ENCODE results near the gene STXBP3.

Gene STXBP3

GRCh38 chr1:108747898-108748297 is 1.4 kb downstream of the STXBP3 start:
- H3K4me3 ChIP-seq: peak overlapping the region; percentile 72 to 96 (median 90); a peak in 14 of 20 replicates

GRCh38 chr1:108749081-108749480 is 2.6 kb downstream of the STXBP3 start:
- Histone ChIP-seq H3K4me3 (no peak overlapping the region), H3K4me1 (peaks cover 12 to 29% (median 15%) of the 10 kb centered on the region in 10 experiments; a peak in 19 of 20 replicates), H3K36me3 (peaks cover 10 to 46% (median 29%) of the 10 kb centered on the region in 11 experiments), H3K9ac (no peak overlapping the region), H3K27ac (no peak overlapping the region), H4K20me1 (peaks cover 5 to 50% (median 25%) of the 10 kb centered on the region in 11 experiments; a peak in 18 of 22 replicates), H3K9me3 (replicated peaks in 1 of 11) (no peaks in the 10 kb centered on the region), H3K27me3 (no peaks in the 10 kb centered on the region), H3K4me2 (peak overlapping the region in 4 of 11 experiments; percentile 74 to 84 (median 80); a peak in 5 of 22 replicates)
- no peak for TF ChIP-seq Cebpa-rat (IDR thresholded peaks at IDR 0.05)

More at GRCh38 chr1:108747898-108748297, 1.4 kb downstream of the STXBP3 start:
- peaks cover 12 to 33% (median 15%) of the 10 kb centered on the region in 10 experiments; a peak in 19 of 20 replicates for H3K4me1 ChIP-seq
- H3K9me3 ChIP-seq (replicated peaks in 1 of 11): no peaks in the 10 kb centered on the region
- no peak for TF ChIP-seq Cebpa-rat (IDR thresholded peaks at IDR 0.05)
- peaks cover 5 to 48% (median 25%) of the 10 kb centered on the region in 11 experiments; a peak in 18 of 22 replicates for H4K20me1 ChIP-seq
- H3K9ac ChIP-seq: peak overlapping the region in 6 of 11 experiments; percentile 90 to 98 (median 95); a peak in 7 of 22 replicates
- peaks cover 5 to 36% (median 22%) of the 10 kb centered on the region in 11 experiments; a peak in 19 of 22 replicates for H3K36me3 ChIP-seq
- H3K4me2 ChIP-seq: peak overlapping the region; percentile 56 to 88 (median 76)
- H3K27ac ChIP-seq: peak overlapping the region in 5 of 11 experiments; percentile 92 to 99 (median 97); a peak in 10 of 22 replicates
- no peaks in the 10 kb centered on the region for H3K27me3 ChIP-seq

GRCh38 chr1:108750476-108751181 is 4.2 kb downstream of the STXBP3 start:
- H3K36me3 ChIP-seq: peaks cover 22 to 62% (median 42%) of the 10 kb centered on the region in 11 experiments
- H3K9ac ChIP-seq: no peak overlapping the region
- no peak for TF ChIP-seq Cebpa-rat (IDR thresholded peaks at IDR 0.05)
- H3K27ac ChIP-seq: no peak overlapping the region
- H3K4me3 ChIP-seq: no peak overlapping the region
- H3K27me3 ChIP-seq: no peaks in the 10 kb centered on the region
- H3K4me1 ChIP-seq: peaks cover 12 to 29% (median 15%) of the 10 kb centered on the region in 10 experiments; a peak in 19 of 20 replicates
- peak overlapping the region in 1 of 11 experiments; percentile 21; a peak in 2 of 22 replicates for H3K4me2 ChIP-seq
- peaks cover 5 to 55% (median 25%) of the 10 kb centered on the region in 11 experiments; a peak in 18 of 22 replicates for H4K20me1 ChIP-seq
- no peaks in the 10 kb centered on the region for H3K9me3 ChIP-seq (replicated peaks in 1 of 11)

DNA sequence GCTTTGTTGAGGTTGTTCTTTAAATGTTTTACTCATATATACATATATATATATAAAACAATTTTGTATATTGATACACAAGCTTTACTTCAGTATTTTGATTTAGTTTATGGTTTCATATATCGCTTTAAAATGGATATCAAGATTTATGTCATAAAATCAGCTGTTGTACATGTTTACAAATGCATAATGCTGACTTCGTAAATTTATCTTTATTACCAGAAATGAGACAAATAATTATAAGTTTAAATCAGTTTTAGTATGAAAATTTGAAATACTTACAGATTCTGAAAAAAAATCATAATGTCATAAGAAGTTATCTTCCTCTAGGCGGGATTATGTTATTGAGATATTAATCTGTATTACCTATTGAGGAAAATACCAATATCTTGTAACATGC is 6.9 kb downstream of the STXBP3 start:
- no peak overlapping the region for H3K9ac ChIP-seq
- H3K9me3 ChIP-seq (replicated peaks in 1 of 11): no peaks in the 10 kb centered on the region
- no peak overlapping the region for H3K4me2 ChIP-seq
- no peak for TF ChIP-seq Cebpa-rat (IDR thresholded peaks at IDR 0.05)
- H3K27me3 ChIP-seq: no peaks in the 10 kb centered on the region
- no peak overlapping the region for H3K27ac ChIP-seq
- peaks cover 5 to 64% (median 18%) of the 10 kb centered on the region in 11 experiments; a peak in 18 of 22 replicates for H4K20me1 ChIP-seq
- H3K36me3 ChIP-seq: peaks cover 37 to 89% (median 58%) of the 10 kb centered on the region in 11 experiments
- no peak overlapping the region for H3K4me3 ChIP-seq
- peaks cover 3 to 21% (median 8%) of the 10 kb centered on the region in 10 experiments; a peak in 18 of 20 replicates for H3K4me1 ChIP-seq

DNA sequence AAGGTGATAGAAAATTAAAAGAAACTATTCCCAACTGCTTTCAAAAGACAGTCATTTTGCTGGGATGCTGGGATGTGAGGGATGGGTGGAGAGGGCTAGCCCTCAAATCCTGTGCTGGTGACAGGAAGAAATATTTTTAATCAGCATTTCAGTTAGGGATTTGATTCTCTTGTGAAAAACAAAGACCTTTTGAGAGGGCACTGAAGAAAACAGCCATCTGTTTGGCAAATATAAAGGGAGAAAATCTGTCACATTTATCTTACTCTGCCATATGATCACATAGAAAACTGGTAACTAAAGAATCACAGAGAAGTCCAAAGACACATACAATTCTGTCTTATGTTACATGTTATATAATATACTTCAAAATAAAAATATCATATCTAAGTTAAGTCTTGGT is 12.3 kb downstream of the STXBP3 start:
- Histone ChIP-seq H3K27ac (no peak overlapping the region), H4K20me1 (peaks cover 0 to 30% (median 0%) of the 10 kb centered on the region in 11 experiments; a peak in 3 of 22 replicates), H3K9ac (no peak overlapping the region), H3K36me3 (peaks cover 67 to 99% (median 87%) of the 10 kb centered on the region in 11 experiments), H3K4me3 (no peak overlapping the region), H3K27me3 (no peaks in the 10 kb centered on the region), H3K4me1 (no peaks in the 10 kb centered on the region), H3K9me3 (replicated peaks in 1 of 11) (no peaks in the 10 kb centered on the region), H3K4me2 (no peak overlapping the region)
- no peak for TF ChIP-seq Cebpa-rat (IDR thresholded peaks at IDR 0.05)

DNA sequence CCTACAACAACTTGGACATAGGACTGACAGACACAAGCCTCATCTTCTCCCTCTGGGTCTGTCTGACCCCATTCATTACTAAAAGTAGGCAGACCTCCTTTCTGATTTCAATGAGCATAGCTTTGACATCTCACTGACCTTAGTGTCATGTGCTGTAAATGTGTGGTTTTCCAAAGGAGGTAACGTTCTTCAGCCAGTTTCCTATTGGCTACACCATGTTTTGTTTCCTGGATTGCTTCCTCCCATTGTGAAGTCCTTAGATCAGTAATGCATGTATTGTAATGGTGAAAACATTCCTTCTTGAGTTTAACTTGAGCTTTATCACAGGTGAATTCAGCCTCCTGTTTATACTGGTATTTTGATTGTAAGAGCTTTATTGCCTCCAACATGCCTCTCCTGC is 20.6 kb downstream of the STXBP3 start:
- TF ChIP-seq Cebpa-rat (IDR thresholded peaks at IDR 0.05): no peak
- Histone ChIP-seq H4K20me1 (peaks cover 0 to 29% (median 0%) of the 10 kb centered on the region in 11 experiments; a peak in 4 of 22 replicates), H3K4me3 (no peak overlapping the region), H3K36me3 (peaks cover 77 to 90% (median 87%) of the 10 kb centered on the region in 11 experiments), H3K4me2 (no peak overlapping the region), H3K4me1 (no peaks in the 10 kb centered on the region), H3K27me3 (no peaks in the 10 kb centered on the region), H3K9me3 (replicated peaks in 1 of 11) (peaks cover 0 to 4% (median 0%) of the 10 kb centered on the region in 11 experiments; a peak in 1 of 22 replicates), H3K27ac (no peak overlapping the region), H3K9ac (no peak overlapping the region)

GRCh38 chr1:108767708-108768107 is 21.2 kb downstream of the STXBP3 start:
- no peak overlapping the region for H3K4me3 ChIP-seq
- H3K36me3 ChIP-seq: peaks cover 75 to 88% (median 84%) of the 10 kb centered on the region in 11 experiments
- peaks cover 0 to 31% (median 0%) of the 10 kb centered on the region in 11 experiments; a peak in 4 of 22 replicates for H4K20me1 ChIP-seq
- H3K9ac ChIP-seq: no peak overlapping the region
- H3K4me2 ChIP-seq: no peak overlapping the region
- H3K4me1 ChIP-seq: no peaks in the 10 kb centered on the region
- H3K9me3 ChIP-seq (replicated peaks in 1 of 11): peaks cover 0 to 4% (median 0%) of the 10 kb centered on the region in 11 experiments; a peak in 1 of 22 replicates
- H3K27me3 ChIP-seq: no peaks in the 10 kb centered on the region
- no peak for TF ChIP-seq Cebpa-rat (IDR thresholded peaks at IDR 0.05)
- H3K27ac ChIP-seq: no peak overlapping the region

- H3K27me3 ChIP-seq: no peaks in the 10 kb centered on the region
- no peak overlapping the region for H3K4me3 ChIP-seq
- H4K20me1 ChIP-seq: peaks cover 0 to 8% (median 0%) of the 10 kb centered on the region in 11 experiments; a peak in 2 of 22 replicates
- H3K9ac ChIP-seq: no peak overlapping the region
- H3K9me3 ChIP-seq (replicated peaks in 1 of 11): peaks cover 1 to 9% (median 3%) of the 10 kb centered on the region in 11 experiments; a peak in 19 of 22 replicates
- H3K36me3 ChIP-seq: peaks cover 67 to 98% (median 88%) of the 10 kb centered on the region in 11 experiments
- no peak for TF ChIP-seq Cebpa-rat (IDR thresholded peaks at IDR 0.05)
- H3K27ac ChIP-seq: no peak overlapping the region
- no peaks in the 10 kb centered on the region for H3K4me1 ChIP-seq
- no peak overlapping the region for H3K4me2 ChIP-seq
Observed at GRCh38 chr1:108777839-108778238, 31.4 kb downstream of the STXBP3 start.

DNA sequence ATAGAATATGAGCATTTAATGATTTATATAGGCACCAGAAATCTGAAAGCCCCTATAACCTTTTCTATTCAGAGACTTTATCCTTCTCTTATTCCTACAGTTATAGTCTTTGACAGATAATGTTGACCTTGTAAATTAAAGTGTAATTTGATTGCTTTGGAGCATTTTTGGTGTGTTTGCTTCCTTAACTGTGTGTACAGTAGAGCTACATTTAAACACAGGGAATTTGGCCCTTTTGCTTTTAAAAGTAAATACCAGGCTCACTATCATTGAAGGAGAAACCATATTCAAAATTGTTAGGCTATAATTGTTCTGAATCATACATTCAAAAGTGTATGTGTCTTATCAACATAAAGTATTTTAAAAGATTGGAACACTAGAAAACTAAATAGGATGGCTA is 33.0 kb downstream of the STXBP3 start:
- H3K9ac ChIP-seq: no peak overlapping the region
- no peak overlapping the region for H3K4me3 ChIP-seq
- H3K4me1 ChIP-seq: no peaks in the 10 kb centered on the region
- H3K4me2 ChIP-seq: no peak overlapping the region
- peaks cover 16 to 25% (median 19%) of the 10 kb centered on the region in 11 experiments for H3K9me3 ChIP-seq (replicated peaks in 1 of 11)
- no peak overlapping the region for H3K27ac ChIP-seq
- TF ChIP-seq Cebpa-rat (IDR thresholded peaks at IDR 0.05): no peak
- no peaks in the 10 kb centered on the region for H4K20me1 ChIP-seq
- H3K27me3 ChIP-seq: no peaks in the 10 kb centered on the region
- H3K36me3 ChIP-seq: peaks cover 68 to 98% (median 88%) of the 10 kb centered on the region in 11 experiments
